ENCODE data around the gene ADAM19. TPM values are rescaled to one million over a fixed set of nuclear protein-coding genes. Genes with fewer than 3 reads are reported as not detected.
A peak's percentile ranks its signal among the peaks of the same experiment; 100 is the strongest.

Gene ADAM19
- total and polyA plus RNA-seq, 2 donors (not counting 1 experiment from before 2014, with no cell fraction given), result 13.0 to 65.2 TPM

DNA sequence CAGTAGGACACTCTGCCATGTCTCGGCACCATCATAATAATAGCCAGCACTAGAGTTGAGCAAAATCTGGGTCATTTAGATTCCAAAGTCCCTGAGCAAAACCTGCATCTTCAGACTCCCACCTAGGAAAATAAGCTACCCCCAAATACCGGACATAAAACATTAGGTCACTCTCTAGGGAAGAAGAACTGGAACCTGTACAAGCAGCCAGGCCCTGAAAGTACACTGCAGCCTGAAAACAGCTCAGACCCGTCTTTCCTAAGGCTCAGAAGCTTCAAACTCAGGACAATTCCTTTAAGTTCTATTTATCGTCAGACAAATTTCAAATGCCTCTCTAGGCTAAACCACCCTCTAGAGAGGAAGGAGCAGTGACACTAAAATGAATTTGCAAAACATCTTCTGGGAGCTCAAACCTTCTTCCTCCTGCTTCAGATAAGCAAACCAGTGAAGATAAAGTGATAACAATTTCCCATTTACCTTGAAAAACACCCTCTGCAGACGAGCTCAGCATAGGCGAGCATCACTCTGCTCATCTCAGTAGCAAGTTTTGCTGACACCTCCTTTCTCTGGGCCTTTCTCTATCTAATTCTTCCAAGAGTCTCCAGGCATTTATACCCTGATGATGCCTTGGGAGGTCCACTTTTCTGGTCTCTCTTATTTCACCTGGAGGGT lies 34.0 kb downstream of the ADAM19 start:
- Histone ChIP-seq H3K9ac (ENCODE audit: insufficient read depth, low read length) (peak overlapping the region; percentile 10), H4K20me1 (ENCODE audit: control insufficient read depth, extremely low read depth, insufficient read depth, low read length) (no peaks in the 10 kb centered on the region), H3K9me3 (ENCODE audit: control insufficient read depth, insufficient read depth, low read depth, low read length) (no peaks in the 10 kb centered on the region), H3K36me3 (ENCODE audit: control insufficient read depth, insufficient read depth, low read length) (peaks cover 3% of the 10 kb centered on the region), H3K4me1 (ENCODE audit: control insufficient read depth, extremely low read depth, insufficient read depth, low read length) (peaks cover 38% of the 10 kb centered on the region), H3K4me2 (ENCODE audit: extremely low read depth, insufficient read depth, low read length) (peak overlapping the region; percentile 73), H3K4me3 (replicated peaks in 1 of 4; ENCODE audit: control extremely low read depth in 1 of 4, insufficient read depth in 1 of 4, low read depth in 3 of 4, low read length in 4 of 4) (peak overlapping the region in 1 of 4 experiments; percentile 17), H2AFZ (ENCODE audit: low read length) (no peak overlapping the region), H3K79me2 (ENCODE audit: control insufficient read depth, insufficient read depth, low read length) (peaks cover 34% of the 10 kb centered on the region), H3K27me3 (ENCODE audit: control insufficient read depth, insufficient read depth, low read length) (no peaks in the 10 kb centered on the region), H3K27ac (ENCODE audit: insufficient read depth, low read length) (peak overlapping the region; percentile 72)
- no peak for DNase-seq (ENCODE audit: low read depth in 2 of 2)
- TF ChIP-seq, protein P1, sequence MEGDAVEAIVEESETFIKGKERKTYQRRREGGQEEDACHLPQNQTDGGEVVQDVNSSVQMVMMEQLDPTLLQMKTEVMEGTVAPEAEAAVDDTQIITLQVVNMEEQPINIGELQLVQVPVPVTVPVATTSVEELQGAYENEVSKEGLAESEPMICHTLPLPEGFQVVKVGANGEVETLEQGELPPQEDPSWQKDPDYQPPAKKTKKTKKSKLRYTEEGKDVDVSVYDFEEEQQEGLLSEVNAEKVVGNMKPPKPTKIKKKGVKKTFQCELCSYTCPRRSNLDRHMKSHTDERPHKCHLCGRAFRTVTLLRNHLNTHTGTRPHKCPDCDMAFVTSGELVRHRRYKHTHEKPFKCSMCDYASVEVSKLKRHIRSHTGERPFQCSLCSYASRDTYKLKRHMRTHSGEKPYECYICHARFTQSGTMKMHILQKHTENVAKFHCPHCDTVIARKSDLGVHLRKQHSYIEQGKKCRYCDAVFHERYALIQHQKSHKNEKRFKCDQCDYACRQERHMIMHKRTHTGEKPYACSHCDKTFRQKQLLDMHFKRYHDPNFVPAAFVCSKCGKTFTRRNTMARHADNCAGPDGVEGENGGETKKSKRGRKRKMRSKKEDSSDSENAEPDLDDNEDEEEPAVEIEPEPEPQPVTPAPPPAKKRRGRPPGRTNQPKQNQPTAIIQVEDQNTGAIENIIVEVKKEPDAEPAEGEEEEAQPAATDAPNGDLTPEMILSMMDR (conservative IDR thresholded peaks at IDR 0.05 in 1 of 2, IDR thresholded peaks at IDR 0.05 in 1 of 2; ENCODE audit: low read depth in 1 of 2, low read length in 2 of 2), result no peak
- TF ChIP-seq EZH2 (IDR thresholded peaks at IDR 0.05; ENCODE audit: low read length, missing control alignments), result no peak

DNA sequence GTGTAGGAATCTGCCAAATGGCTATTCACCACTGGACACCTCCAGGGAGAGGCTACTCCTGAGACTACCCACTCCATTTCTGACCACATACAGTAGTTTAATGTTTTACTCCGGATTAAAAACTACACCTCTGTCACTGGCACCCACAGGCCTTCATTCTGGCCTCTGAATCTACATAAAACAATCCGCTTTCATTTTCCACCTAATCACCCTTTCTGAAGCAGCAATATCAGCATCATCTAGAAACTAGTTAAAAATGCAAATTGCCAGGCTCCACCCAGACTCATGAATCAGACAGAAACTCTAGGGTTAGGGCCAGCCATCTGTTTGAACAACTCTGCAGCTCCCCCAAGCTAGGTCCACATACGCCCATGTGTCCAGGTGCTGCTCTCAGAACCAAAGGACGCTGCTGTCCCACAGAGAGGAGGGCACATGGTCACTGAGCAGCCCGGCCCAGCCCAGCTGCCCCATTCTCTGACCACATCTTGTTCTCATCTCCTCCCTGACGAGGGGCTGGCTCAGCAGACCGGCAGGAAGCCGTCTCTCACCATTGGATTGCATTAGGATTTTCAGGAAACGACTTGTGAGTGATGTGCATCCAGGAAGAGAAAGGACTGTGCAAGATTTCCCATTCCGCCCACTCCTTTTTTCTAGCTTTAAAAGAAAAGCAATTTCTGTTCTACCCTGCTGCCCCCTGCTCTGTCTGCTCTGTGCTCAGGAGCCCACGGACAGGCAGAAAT lies 34.7 kb downstream of the ADAM19 start:
- Histone ChIP-seq H3K9me3 (ENCODE audit: control insufficient read depth, insufficient read depth, low read depth, low read length) (no peaks in the 10 kb centered on the region), H2AFZ (ENCODE audit: low read length) (peak overlapping the region; percentile 69), H3K27me3 (ENCODE audit: control insufficient read depth, insufficient read depth, low read length) (no peaks in the 10 kb centered on the region), H3K36me3 (ENCODE audit: control insufficient read depth, insufficient read depth, low read length) (peaks cover 3% of the 10 kb centered on the region), H3K4me3 (replicated peaks in 1 of 4; ENCODE audit: control extremely low read depth in 1 of 4, insufficient read depth in 1 of 4, low read depth in 3 of 4, low read length in 4 of 4) (peak overlapping the region in 2 of 4 experiments; percentile 17 to 22), H3K27ac (ENCODE audit: insufficient read depth, low read length) (peak overlapping the region; percentile 72), H3K4me2 (ENCODE audit: extremely low read depth, insufficient read depth, low read length) (peak overlapping the region; percentile 73), H3K79me2 (ENCODE audit: control insufficient read depth, insufficient read depth, low read length) (peaks cover 31% of the 10 kb centered on the region), H3K4me1 (ENCODE audit: control insufficient read depth, extremely low read depth, insufficient read depth, low read length) (peaks cover 33% of the 10 kb centered on the region), H3K9ac (ENCODE audit: insufficient read depth, low read length) (peak overlapping the region; percentile 34), H4K20me1 (ENCODE audit: control insufficient read depth, extremely low read depth, insufficient read depth, low read length) (no peaks in the 10 kb centered on the region)
- DNase-seq (ENCODE audit: low read depth in 2 of 2), result peak; percentile 71 to 87
- TF ChIP-seq, protein P1 (conservative IDR thresholded peaks at IDR 0.05 in 1 of 2, IDR thresholded peaks at IDR 0.05 in 1 of 2; ENCODE audit: low read depth in 1 of 2, low read length in 2 of 2), result no peak
- TF ChIP-seq EZH2 (IDR thresholded peaks at IDR 0.05; ENCODE audit: low read length, missing control alignments), result no peak

DNA sequence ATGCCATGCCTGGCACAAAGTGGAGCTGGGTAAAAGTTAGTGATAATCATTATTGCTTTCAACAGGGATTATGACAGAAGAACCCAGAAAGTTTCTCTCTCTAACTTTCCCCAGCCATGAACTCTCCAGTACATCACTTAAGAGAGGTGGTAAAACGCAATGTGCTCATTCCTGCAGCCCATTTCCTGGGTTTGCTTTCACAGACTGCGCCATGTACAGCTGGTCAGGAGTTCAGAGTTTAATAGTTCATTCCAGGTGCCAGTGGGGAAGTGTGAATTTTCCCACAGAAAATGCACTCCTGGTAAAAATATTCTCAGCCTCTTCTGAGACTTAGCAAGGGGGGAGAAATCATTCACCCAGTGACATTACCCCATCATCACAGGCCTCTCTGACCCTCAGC lies 35.5 kb downstream of the ADAM19 start:
- Histone ChIP-seq H3K4me3 (replicated peaks in 1 of 4; ENCODE audit: control extremely low read depth in 1 of 4, insufficient read depth in 1 of 4, low read depth in 3 of 4, low read length in 4 of 4) (no peak overlapping the region), H4K20me1 (ENCODE audit: control insufficient read depth, extremely low read depth, insufficient read depth, low read length) (no peaks in the 10 kb centered on the region), H3K9me3 (ENCODE audit: control insufficient read depth, insufficient read depth, low read depth, low read length) (no peaks in the 10 kb centered on the region), H3K4me1 (ENCODE audit: control insufficient read depth, extremely low read depth, insufficient read depth, low read length) (peaks cover 36% of the 10 kb centered on the region), H3K4me2 (ENCODE audit: extremely low read depth, insufficient read depth, low read length) (no peak overlapping the region), H3K9ac (ENCODE audit: insufficient read depth, low read length) (no peak overlapping the region), H3K27ac (ENCODE audit: insufficient read depth, low read length) (peak overlapping the region; percentile 72), H3K79me2 (ENCODE audit: control insufficient read depth, insufficient read depth, low read length) (peaks cover 24% of the 10 kb centered on the region), H3K36me3 (ENCODE audit: control insufficient read depth, insufficient read depth, low read length) (peaks cover 3% of the 10 kb centered on the region), H2AFZ (ENCODE audit: low read length) (no peak overlapping the region), H3K27me3 (ENCODE audit: control insufficient read depth, insufficient read depth, low read length) (no peaks in the 10 kb centered on the region)
- TF ChIP-seq EZH2 (IDR thresholded peaks at IDR 0.05; ENCODE audit: low read length, missing control alignments), result no peak
- TF ChIP-seq, protein P1 (conservative IDR thresholded peaks at IDR 0.05 in 1 of 2, IDR thresholded peaks at IDR 0.05 in 1 of 2; ENCODE audit: low read depth in 1 of 2, low read length in 2 of 2), result no peak
- DNase-seq (ENCODE audit: low read depth in 2 of 2), result no peak
